Nephron progenitor cell (in vitro differentiated cells): ENCODE measurements around the gene SOD3.

ENCODE experiments used
- DNase-seq: peaks from one replicate; pipeline ENCODE4 v3.0.0; 2021
- H3K27ac Mint-ChIP-seq: 2 replicates; pipeline ENCODE4 v1.8.0; 2021; ENCODE audit warnings: mild to moderate bottlenecking, moderate library complexity, mixed read lengths
- H3K27me3 Mint-ChIP-seq: 2 replicates; pipeline ENCODE4 v1.8.0; 2021; ENCODE audit warnings: mild to moderate bottlenecking, low read depth, mixed read lengths; ENCODE audit not compliant: poor library complexity
- H3K36me3 Mint-ChIP-seq: 2 replicates; pipeline ENCODE4 v1.8.0; 2021; ENCODE audit warnings: low read depth, mixed read lengths
- H3K4me1 Mint-ChIP-seq: 2 replicates; pipeline ENCODE4 v1.8.0; 2021; ENCODE audit warnings: mixed read lengths
- H3K4me3 Mint-ChIP-seq: 2 replicates; pipeline ENCODE4 v1.8.0; 2021; ENCODE audit warnings: mild to moderate bottlenecking, moderate library complexity, mixed read lengths
- H3K9me3 Mint-ChIP-seq: 2 replicates; pipeline ENCODE4 v1.8.0; 2021; ENCODE audit warnings: mild to moderate bottlenecking, moderate library complexity, mixed read lengths
- TF ChIP-seq, protein P1 (sequence below): fragments of 200-600 bp; sonication (generic); IDR thresholded peaks from 2 replicates; pipeline ENCODE4 v1.5.0; 2021; ENCODE audit warnings: antibody characterized with exemption

The SOD3 gene

DNA sequence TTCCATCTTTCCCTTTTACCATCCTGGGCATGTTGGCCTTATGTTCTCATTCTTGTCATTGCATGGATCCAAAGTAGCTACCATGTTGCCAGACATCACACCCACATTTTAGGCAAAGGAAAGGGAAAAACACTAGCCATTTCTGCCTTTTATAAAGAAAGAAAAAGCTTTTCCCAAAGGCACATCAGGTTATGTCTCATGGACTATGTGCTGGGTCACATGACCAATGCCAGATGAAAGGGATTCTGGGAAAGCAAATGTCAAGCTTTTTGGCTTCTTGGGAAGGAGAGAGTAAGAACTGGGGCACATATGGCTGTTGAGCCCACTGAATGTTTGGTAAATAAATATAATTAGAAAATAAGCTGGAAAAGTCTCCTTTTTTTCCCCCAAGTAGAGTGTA, 4.3 kb upstream of the SOD3 start:
- DNase-seq = no peak
- Mint-ChIP-seq H3K9me3 (peaks cover 23% of the 10 kb centered on the region), H3K27me3 (peaks cover 35% of the 10 kb centered on the region), H3K27ac (no peak overlapping the region), H3K4me3 (no peak overlapping the region), H3K4me1 (peaks cover 21% of the 10 kb centered on the region), H3K36me3 (peaks cover 10% of the 10 kb centered on the region)
- TF ChIP-seq, protein P1, sequence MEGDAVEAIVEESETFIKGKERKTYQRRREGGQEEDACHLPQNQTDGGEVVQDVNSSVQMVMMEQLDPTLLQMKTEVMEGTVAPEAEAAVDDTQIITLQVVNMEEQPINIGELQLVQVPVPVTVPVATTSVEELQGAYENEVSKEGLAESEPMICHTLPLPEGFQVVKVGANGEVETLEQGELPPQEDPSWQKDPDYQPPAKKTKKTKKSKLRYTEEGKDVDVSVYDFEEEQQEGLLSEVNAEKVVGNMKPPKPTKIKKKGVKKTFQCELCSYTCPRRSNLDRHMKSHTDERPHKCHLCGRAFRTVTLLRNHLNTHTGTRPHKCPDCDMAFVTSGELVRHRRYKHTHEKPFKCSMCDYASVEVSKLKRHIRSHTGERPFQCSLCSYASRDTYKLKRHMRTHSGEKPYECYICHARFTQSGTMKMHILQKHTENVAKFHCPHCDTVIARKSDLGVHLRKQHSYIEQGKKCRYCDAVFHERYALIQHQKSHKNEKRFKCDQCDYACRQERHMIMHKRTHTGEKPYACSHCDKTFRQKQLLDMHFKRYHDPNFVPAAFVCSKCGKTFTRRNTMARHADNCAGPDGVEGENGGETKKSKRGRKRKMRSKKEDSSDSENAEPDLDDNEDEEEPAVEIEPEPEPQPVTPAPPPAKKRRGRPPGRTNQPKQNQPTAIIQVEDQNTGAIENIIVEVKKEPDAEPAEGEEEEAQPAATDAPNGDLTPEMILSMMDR = no peak

DNA sequence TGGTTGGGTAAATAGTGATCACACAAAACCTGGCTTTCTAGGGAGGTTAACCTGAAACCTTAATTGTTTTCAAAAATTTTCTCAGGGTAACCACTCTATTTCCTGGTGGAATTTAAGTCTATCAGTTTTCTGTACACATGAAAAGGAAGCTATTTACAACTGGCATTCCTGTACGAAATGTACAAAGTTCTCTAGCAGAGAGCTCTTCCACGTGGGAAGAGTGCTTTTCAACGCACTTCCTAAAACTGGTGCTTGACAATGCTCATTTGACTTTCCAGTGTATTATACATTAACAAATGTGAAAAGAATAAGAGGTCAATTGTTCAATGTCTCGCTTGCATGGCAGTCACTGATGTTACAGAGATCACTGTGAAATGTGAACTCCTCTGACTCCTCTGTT, 2.8 kb upstream of the SOD3 start:
- Mint-ChIP-seq H3K4me1 (peaks cover 21% of the 10 kb centered on the region), H3K27me3 (peaks cover 46% of the 10 kb centered on the region), H3K9me3 (peaks cover 11% of the 10 kb centered on the region), H3K4me3 (no peak overlapping the region), H3K36me3 (peaks cover 5% of the 10 kb centered on the region), H3K27ac (no peak overlapping the region)
- TF ChIP-seq, protein P1 = no peak
- no peak for DNase-seq

DNA sequence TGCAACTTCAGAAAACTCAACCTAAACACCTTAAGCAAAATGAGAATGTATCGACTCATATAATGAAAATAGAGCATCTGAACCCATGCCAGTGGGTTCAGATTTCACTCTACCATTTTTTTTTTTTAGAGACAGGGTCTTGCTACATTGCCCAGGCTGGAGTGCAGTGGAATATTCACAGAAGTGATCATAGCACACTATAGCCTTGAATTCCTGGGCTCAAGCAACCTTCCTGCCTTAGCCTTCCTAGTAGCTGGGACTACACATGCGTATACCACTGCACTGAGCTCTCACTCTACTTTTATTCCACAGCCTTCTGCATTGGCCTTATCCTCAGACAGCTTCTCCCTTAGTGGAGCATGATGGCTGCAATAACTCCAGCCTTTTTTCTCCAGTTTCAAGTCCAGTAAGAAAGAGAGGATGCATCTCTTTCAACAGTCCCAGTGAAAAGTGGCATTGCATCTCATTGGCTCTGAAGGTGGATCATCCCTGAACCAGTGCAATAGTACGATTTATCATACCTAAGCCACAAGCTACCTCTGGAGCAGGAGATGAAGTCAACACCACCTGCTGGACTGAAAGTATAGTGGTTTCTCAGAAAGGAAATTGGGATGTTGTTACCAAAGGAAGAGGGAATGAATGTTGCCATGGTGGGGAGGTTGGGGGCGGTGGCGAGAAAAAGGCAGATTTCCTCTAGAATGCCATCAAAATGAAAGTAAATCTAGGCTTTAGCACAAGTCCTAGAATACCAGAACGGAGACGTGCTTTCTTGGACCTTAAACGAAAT, 2.0 kb upstream of the SOD3 start:
- TF ChIP-seq, protein P1 = no peak
- H3K9me3 Mint-ChIP-seq = peaks cover 5% of the 10 kb centered on the region
- no peak for DNase-seq
- no peak overlapping the region for H3K27ac Mint-ChIP-seq
- no peak overlapping the region for H3K4me3 Mint-ChIP-seq
- H3K36me3 Mint-ChIP-seq = peaks cover under 1% of the 10 kb centered on the region
- H3K4me1 Mint-ChIP-seq = peaks cover 21% of the 10 kb centered on the region
- H3K27me3 Mint-ChIP-seq = peaks cover 54% of the 10 kb centered on the region

DNA sequence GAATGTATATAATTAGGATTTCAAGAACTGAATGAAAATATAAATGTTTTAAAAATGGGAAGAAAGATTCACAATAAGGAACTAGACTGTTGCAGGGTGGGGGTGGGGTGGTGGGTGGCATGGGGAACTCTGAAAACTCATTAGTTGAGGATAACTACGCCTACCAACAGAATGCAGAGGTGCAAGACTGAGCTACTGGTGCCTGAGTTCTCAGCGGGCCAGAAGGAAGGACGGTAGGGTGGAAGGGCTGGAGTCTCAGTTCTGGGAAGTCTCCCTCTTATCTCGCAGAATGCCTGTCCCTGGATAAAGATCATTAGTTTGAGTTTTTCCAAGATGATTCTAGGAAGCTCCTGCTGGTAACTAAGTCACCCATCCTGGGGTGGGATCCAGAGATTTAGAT, 1.3 kb upstream of the SOD3 start:
- H3K27me3 Mint-ChIP-seq = peaks cover 57% of the 10 kb centered on the region
- TF ChIP-seq, protein P1 = no peak
- peaks cover 21% of the 10 kb centered on the region for H3K4me1 Mint-ChIP-seq
- no peak overlapping the region for H3K4me3 Mint-ChIP-seq
- DNase-seq = no peak
- peaks cover 4% of the 10 kb centered on the region for H3K9me3 Mint-ChIP-seq
- no peaks in the 10 kb centered on the region for H3K36me3 Mint-ChIP-seq
- no peak overlapping the region for H3K27ac Mint-ChIP-seq

DNA sequence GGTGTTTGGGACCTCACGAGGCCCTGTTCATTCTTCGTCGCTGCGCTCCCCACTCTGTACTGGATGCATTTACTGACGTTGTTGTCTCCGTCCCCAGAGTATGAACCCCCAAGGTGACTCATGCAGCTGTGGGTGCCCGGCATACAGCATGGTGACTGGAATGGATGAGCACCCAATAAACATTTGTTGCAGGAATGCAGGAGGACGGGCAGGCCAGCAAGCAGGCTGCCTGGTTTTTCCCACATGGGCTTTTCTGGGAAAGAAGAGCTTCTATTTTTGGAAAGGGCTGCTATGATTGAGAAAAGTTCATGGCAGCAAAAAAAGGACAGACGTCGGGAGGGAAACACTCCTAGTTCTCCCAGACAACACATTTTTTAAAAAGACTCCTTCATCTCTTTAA, 893 bp upstream of the SOD3 start:
- DNase-seq = no peak
- H3K36me3 Mint-ChIP-seq = no peaks in the 10 kb centered on the region
- TF ChIP-seq, protein P1 = no peak
- peak overlapping the region; percentile 76 for H3K4me3 Mint-ChIP-seq
- no peak overlapping the region for H3K27ac Mint-ChIP-seq
- peaks cover 21% of the 10 kb centered on the region for H3K4me1 Mint-ChIP-seq
- H3K27me3 Mint-ChIP-seq = peaks cover 58% of the 10 kb centered on the region
- H3K9me3 Mint-ChIP-seq = peaks cover 4% of the 10 kb centered on the region
